ENCODE data around the gene PLPPR5.

GRCh38 chr1:98975810-98976209 is 28.9 kb downstream of the PLPPR5 start:
- no peak for TF ChIP-seq CTCF (IDR thresholded peaks at IDR 0.05)
- TF ChIP-seq POLR2AphosphoS5 (IDR thresholded peaks at IDR 0.05): no peak
- TF ChIP-seq POLR2A (IDR thresholded peaks at IDR 0.05): no peak

Measured in upper lobe of left lung (tissue), 4 donors.